Spleen (tissue), 11 donors: ENCODE results near the gene ATP1A4. TPM values are rescaled to one million over a fixed set of nuclear protein-coding genes. Genes with fewer than 3 reads are reported as not detected.

Experiments
- DNase-seq: peaks from one replicate; pipeline ENCODE4 v3.0.0-alpha.2; 2020
- H3K27ac ChIP-seq, 8 donors: fragments of 200-600 bp; sonication (generic) in 7 of 8; 1 replicate in 4 of 8; 2 replicates in 4 of 8; pipeline versions ENCODE4 v1.5.0 to v1.8.0; 2016 to 2021; ENCODE audit warnings: inconsistent platforms in 4 of 8, mild to moderate bottlenecking in 4 of 8, moderate library complexity in 1 of 8
- H3K27me3 ChIP-seq, 7 donors: fragments of 200-600 bp; sonication (generic) in 6 of 7; replicated peaks in 1 of 7; 1 replicate in 4 of 7; 2 replicates in 3 of 7; pipeline versions ENCODE4 v1.5.0 to v1.8.0; 2016 to 2021; ENCODE audit warnings: inconsistent platforms in 3 of 7, mild to moderate bottlenecking in 1 of 7
- H3K36me3 ChIP-seq, 6 donors: fragments of 200-600 bp; sonication (generic) in 5 of 6; 1 replicate in 4 of 6; 2 replicates in 2 of 6; pipeline versions ENCODE4 v1.5.0 to v1.8.0; 2016 to 2021; ENCODE audit warnings: inconsistent platforms in 2 of 6
- H3K4me1 ChIP-seq, 6 donors: fragments of 200-600 bp; sonication (generic) in 5 of 6; 1 replicate in 3 of 6; 2 replicates in 3 of 6; pipeline versions ENCODE4 v1.5.0 to v1.8.0; 2016 to 2021; ENCODE audit warnings: inconsistent platforms in 3 of 6
- H3K4me3 ChIP-seq, 8 donors: fragments of 200-600 bp; sonication (generic) in 7 of 8; 1 replicate in 4 of 8; 2 replicates in 4 of 8; pipeline versions ENCODE4 v1.5.0 to v1.8.0; 2016 to 2021; ENCODE audit warnings: inconsistent platforms in 4 of 8, mild to moderate bottlenecking in 4 of 8, moderate library complexity in 2 of 8
- H3K9me3 ChIP-seq, 8 donors: fragments of 200-600 bp; sonication (generic) in 7 of 8; 1 replicate in 4 of 8; 2 replicates in 4 of 8; pipeline versions ENCODE4 v1.5.0 to v1.8.0; 2016 to 2021; ENCODE audit warnings: inconsistent platforms in 4 of 8
- CTCF ChIP-seq, 11 experiments: fragments of 200-600 bp in 7 of 11; fragments of 450-650 bp in 4 of 11; sonication (generic) in 4 of 11; IDR thresholded peaks in 8 of 11; conservative IDR thresholded peaks in 3 of 11; 1 replicate in 7 of 11; 2 replicates in 4 of 11; pipeline versions ENCODE4 v1.4.0 to v1.8.0; 2016 to 2021; ENCODE audit warnings: antibody characterized with exemption in 11 of 11, inconsistent platforms in 4 of 11, mild to moderate bottlenecking in 1 of 11
- POLR2A ChIP-seq, 3 donors: fragments of 450-650 bp; IDR thresholded peaks; one replicate each; pipeline ENCODE4 v1.5.1; 2017; ENCODE audit warnings: antibody characterized with exemption in 3 of 3, mild to moderate bottlenecking in 1 of 3
- POLR2AphosphoS5 ChIP-seq, 3 donors: sonication (generic); formaldehyde crosslinking; IDR thresholded peaks; one replicate each; pipeline ENCODE4 v1.5.1; 2017; ENCODE audit warnings: antibody characterized with exemption in 3 of 3
- WGBS, 5 donors: extraction: QIAGEN DNeasy Blood & Tissue Kit in 3 of 5; methylation state at CpG; one replicate each; pipeline versions ENCODE4 v1.1.5 to v1.1.7; 2013 to 2018; 5-methylcytosine and 5-hydroxymethylcytosine counted together
- intact Hi-C: fragments of 100-400 bp; cut with DNase I; formaldehyde crosslinking; loops from one replicate; pipeline ENCODE4 v1.15.0; 2023; ENCODE audit warnings: low total_unique reads
- polyA plus RNA-seq, 3 donors: library from polyadenylated mRNA; stranded (reverse); fragments of 200-250 nt; gene quantifications; one replicate each; pipeline ENCODE4 v1.2.1, GENCODE V29; 2013
- total RNA-seq, 7 donors: library from RNA; depleted of rRNA in 3 of 7; stranded (reverse); fragments of >200 nt in 3 of 7; fragmentation: NEBNext Ultra II Directional in 4 of 7; extraction: Animal tissue kit (Norgen Biotek cat#: 25700) in 4 of 7; gene quantifications; one replicate each; pipeline versions ENCODE4 v1.1.0 to v1.2.1, GENCODE V29; 2016 to 2021
- donor health status: healthy with polysubstance abuse.
- donor health status: DM: no; HTN: no; CAD: no; lungs with moderate emphysema.
- donor health status: DM: no; HTN: no; CAD: no.
- donor health status: Bipolar disorder and iron deficiency.
- donor health status: healthy.
- donor health status: DM: no; HTN: no; CAD: no.
- donor health status: DM: yes; HTN: yes; CAD: no.

The ATP1A4 gene
- total and polyA plus RNA-seq, 10 donors, result 0.70 to 2.9 (median 0.95) TPM; not detected in 2

GRCh38 chr1:160214481-160215140, 63.2 kb downstream of the ATP1A4 start:
- intact Hi-C loops, result no loop called here
- TF ChIP-seq POLR2A (IDR thresholded peaks at IDR 0.05) (no peak), POLR2AphosphoS5 (IDR thresholded peaks at IDR 0.05) (no peak), CTCF (IDR thresholded peaks at IDR 0.05 in 8 of 11, conservative IDR thresholded peaks at IDR 0.05 in 3 of 11) (no peak)
- DNase-seq, result no peak
- Histone ChIP-seq H3K27me3 (no peaks in the 10 kb centered on the region), H3K4me1 (peaks cover 15 to 72% (median 41%) of the 10 kb centered on the region in 6 donors), H3K9me3 (no peaks in the 10 kb centered on the region), H3K36me3 (peaks cover 2 to 100% (median 89%) of the 10 kb centered on the region in 6 donors), H3K4me3 (no peak overlapping the region), H3K27ac (peak overlapping the region in 3 of 8 donors; percentile 2 to 31 (median 8))
- WGBS, 5 donors, result 75 to 90% (median 85%) methylated on average over 3 of the region's 3 CpGs

- Histone ChIP-seq H3K4me3 (no peak overlapping the region), H3K9me3 (no peaks in the 10 kb centered on the region), H3K36me3 (peaks cover 2 to 100% (median 96%) of the 10 kb centered on the region in 6 donors), H3K27me3 (no peaks in the 10 kb centered on the region), H3K27ac (peak overlapping the region in 3 of 8 donors; percentile 8 to 30 (median 11)), H3K4me1 (peaks cover 13 to 70% (median 31%) of the 10 kb centered on the region in 6 donors)
- intact Hi-C loops, result no loop called here
- TF ChIP-seq POLR2AphosphoS5 (IDR thresholded peaks at IDR 0.05) (no peak), POLR2A (IDR thresholded peaks at IDR 0.05) (no peak), CTCF (IDR thresholded peaks at IDR 0.05 in 8 of 11, conservative IDR thresholded peaks at IDR 0.05 in 3 of 11) (no peak)
- DNase-seq, result no peak
These were observed 64.9 kb downstream of the ATP1A4 start for GRCh38 chr1:160216301-160216700.

GRCh38 chr1:160217481-160218051, 66.2 kb downstream of the ATP1A4 start:
- H3K36me3 ChIP-seq, result peaks cover 2 to 100% (median 94%) of the 10 kb centered on the region in 6 donors
- H3K4me3 ChIP-seq, result no peak overlapping the region
- intact Hi-C loops, result no loop called here
- peak overlapping the region in 5 of 8 donors; percentile 8 to 74 (median 61) for H3K27ac ChIP-seq
- TF ChIP-seq CTCF (IDR thresholded peaks at IDR 0.05 in 8 of 11, conservative IDR thresholded peaks at IDR 0.05 in 3 of 11) (no peak), POLR2AphosphoS5 (IDR thresholded peaks at IDR 0.05) (peak; percentile 12 to 56 (median 28)), POLR2A (IDR thresholded peaks at IDR 0.05) (no peak)
- WGBS, 5 donors, result 69 to 85% (median 83%) methylated on average over 10 of the region's 10 CpGs
- no peaks in the 10 kb centered on the region for H3K9me3 ChIP-seq
- H3K27me3 ChIP-seq, result no peaks in the 10 kb centered on the region
- DNase-seq, result no peak
- peaks cover 13 to 70% (median 30%) of the 10 kb centered on the region in 6 donors for H3K4me1 ChIP-seq
